H1 (cell line): Measurements from ENCODE around the gene TEDDM1. TPM values are rescaled to one million over a fixed set of nuclear protein-coding genes. Genes with fewer than 3 reads are reported as not detected.
A peak's percentile ranks its signal among the peaks of the same experiment; 100 is the strongest.

ENCODE experiments used
- ATF3 ChIP-seq: IDR thresholded peaks from 2 replicates; pipeline ENCODE4 v1.6.1; 2011; ENCODE audit warnings: low read depth, mild to moderate bottlenecking, low read length; ENCODE audit not compliant: insufficient read depth
- HDAC2 ChIP-seq, 2 experiments: fragments of 300-600 bp in 1 of 2; sonication (generic) in 1 of 2; IDR thresholded peaks; 2 replicates each; pipeline ENCODE4 v1.6.1; 2011 to 2012; ENCODE audit warnings: low read depth in 2 of 2, low read length in 2 of 2, mild to moderate bottlenecking in 2 of 2, moderate library complexity in 2 of 2, borderline replicate concordance in 1 of 2, inconsistent platforms in 1 of 2
- PHF8 ChIP-seq: fragments of 200-600 bp; sonication (generic); conservative IDR thresholded peaks from 2 replicates; pipeline ENCODE4 v1.7.1; 2012; ENCODE audit warnings: low read depth, mild to moderate bottlenecking, inconsistent platforms, low read length, moderate library complexity
- SIN3A ChIP-seq, 2 experiments: IDR thresholded peaks in 1 of 2; conservative IDR thresholded peaks in 1 of 2; 2 replicates each; pipeline ENCODE4 v1.6.1; 2011 to 2012; ENCODE audit warnings: low read length in 2 of 2, improper control_type of control experiment in 1 of 2, low read depth in 1 of 2, mild to moderate bottlenecking in 1 of 2
- polyA plus RNA-seq, 7 experiments: library from polyadenylated mRNA; depleted of rRNA in 3 of 7; stranded (reverse) in 5 of 7; unstranded in 2 of 7; fragments of >200 nt in 5 of 7; fragments of 200-250 nt in 2 of 7; gene quantifications; 1 replicate in 5 of 7; 2 replicates in 1 of 7; 4 replicates in 1 of 7; pipeline versions ENCODE4 v1.2.1 to v1.2.3, GENCODE V29; 2011 to 2013; ENCODE audit warnings: missing spikeins in 2 of 7, mixed read lengths in 2 of 7
- total RNA-seq: library from RNA; stranded (reverse); fragmentation: NEBNext Ultra II Directional; extraction: Animal tissue kit (Norgen Biotek cat#: 25700); gene quantifications from 2 replicates; pipeline ENCODE4 v1.2.1, GENCODE V29; 2021

Gene TEDDM1
- total and polyA plus RNA-seq, 2 of the 8 experiments (the other 6 are each of a cell fraction or from before 2014, with no cell fraction given), result not detected

- TF ChIP-seq ATF3 (no peak), HDAC2 (IDR thresholded peaks at IDR 0.05; ENCODE audit: borderline replicate concordance in 1 of 2, low read depth in 2 of 2, low read length in 2 of 2) (no peak), PHF8 (peak; percentile 57), SIN3A (conservative IDR thresholded peaks at IDR 0.05 in 1 of 2, IDR thresholded peaks at IDR 0.05 in 1 of 2; ENCODE audit: low read depth in 1 of 2, low read length in 2 of 2) (no peak)
Observed at GRCh38 chr1:182392050-182393028, 8.1 kb downstream of the TEDDM1 start (continued).
